HepG2 (cell line): ENCODE data around the gene OXSM. TPM values are rescaled to one million over a fixed set of nuclear protein-coding genes. Genes with fewer than 3 reads are reported as not detected.

Experiments
- ATAC-seq: fragments of 200-7000 bp; cut with Tn5 transposase; 3 replicates; pipeline ENCODE4 v1.9.1; 2020; ENCODE audit warnings: mild to moderate bottlenecking, moderate library complexity
- BruUV-seq: library from RNA; stranded (reverse); fragments of 400-500 nt; replicated peaks from 2 replicates; lab custom pipeline; 2021; lab: Mats Ljungman, UMichigan
- CTCF ChIA-PET: fragments of 300-600 bp; formaldehyde crosslinking; extraction: SDS; loops from one replicate; lab custom pipeline; 2021; ENCODE audit warnings: low total read pairs, inconsistent platforms, low intra/inter-chr PET ratio; lab: Yijun Ruan, JAX
- POLR2A ChIA-PET: fragments of 350-600 bp; sonication (Branson Sonifier 250); formaldehyde crosslinking; loops from one replicate; lab custom pipeline; 2020; ENCODE audit warnings: antibody characterized with exemption, inconsistent platforms; lab: Yijun Ruan, JAX
- DNase-seq: peaks from one replicate; pipeline ENCODE4 v3.0.0-alpha.2; 2015; ENCODE audit warnings: low spot score
- FAIRE-seq: peaks from 3 replicates; lab custom pipeline; 2011; peaks lifted over from hg19 to GRCh38; lab: Jason Lieb, UNC
- H2AFZ ChIP-seq: one replicate; pipeline ENCODE4 v1.6.1; 2011; ENCODE audit warnings: low read length, inconsistent platforms
- H3K27ac ChIP-seq: fragments of 300-600 bp; 3 replicates; pipeline ENCODE4 v1.8.0; 2011; ENCODE audit warnings: mixed run types, mild to moderate bottlenecking, mixed read lengths, low read length, inconsistent platforms; ENCODE audit not compliant: insufficient read depth; ENCODE audit errors: extremely low read length
- H3K27me3 ChIP-seq, 2 experiments: fragments of 200-600 bp in 1 of 2; 2 replicates in 1 of 2; 3 replicates in 1 of 2; pipeline versions ENCODE4 v1.6.0 to v1.8.0; 2011; ENCODE audit warnings: low read length in 2 of 2, mild to moderate bottlenecking in 2 of 2, moderate library complexity in 2 of 2, inconsistent platforms in 1 of 2; ENCODE audit not compliant: insufficient read depth in 2 of 2, control insufficient read depth in 1 of 2
- H3K36me3 ChIP-seq, 2 experiments: fragments of 200-600 bp in 1 of 2; replicated peaks in 1 of 2; 2 replicates in 1 of 2; 3 replicates in 1 of 2; pipeline versions ENCODE4 v1.5.1 to v1.8.0; 2011; ENCODE audit warnings: low read length in 2 of 2, inconsistent platforms in 1 of 2; ENCODE audit not compliant: insufficient read depth in 2 of 2, control insufficient read depth in 1 of 2
- H3K4me1 ChIP-seq: 2 replicates; pipeline ENCODE4 v1.5.1; 2012; ENCODE audit warnings: low read length, inconsistent platforms; ENCODE audit not compliant: insufficient read depth
- H3K4me2 ChIP-seq: 2 replicates; pipeline ENCODE4 v1.6.0; 2011; ENCODE audit warnings: low read depth, low read length, inconsistent platforms
- H3K4me3 ChIP-seq, 3 experiments: fragments of 200-600 bp in 1 of 3; sonication (generic), shearing (Covaris generic) in 1 of 3; replicated peaks in 1 of 3; 2 replicates each; pipeline ENCODE4 v1.5.1; 2011 to 2016; ENCODE audit warnings: low read length in 3 of 3, inconsistent platforms in 2 of 3, low read depth in 2 of 3, mild to moderate bottlenecking in 2 of 3, control low read depth in 1 of 3, mixed read lengths in 1 of 3; ENCODE audit not compliant: insufficient read depth in 1 of 3
- H3K79me2 ChIP-seq: one replicate; pipeline ENCODE4 v1.6.1; 2011; ENCODE audit warnings: low read length, inconsistent platforms; ENCODE audit not compliant: insufficient read depth
- H3K9ac ChIP-seq: 2 replicates; pipeline ENCODE4 v1.6.0; 2011; ENCODE audit warnings: mild to moderate bottlenecking, low read depth, low read length, inconsistent platforms; ENCODE audit not compliant: insufficient read depth
- H3K9me3 ChIP-seq: 2 replicates; pipeline ENCODE4 v1.5.1; 2012; ENCODE audit warnings: mild to moderate bottlenecking, low read length
- H4K20me1 ChIP-seq: 2 replicates; pipeline ENCODE4 v1.6.0; 2011; ENCODE audit warnings: inconsistent platforms, mild to moderate bottlenecking, low read length, moderate library complexity; ENCODE audit not compliant: insufficient read depth
- CAMTA2 ChIP-seq: sonication (generic); formaldehyde crosslinking; IDR thresholded peaks from 2 replicates; pipeline ENCODE4 v1.4.0; 2020; ENCODE audit warnings: mild to moderate bottlenecking, missing genetic modification reagents, borderline replicate concordance
- GATAD2A ChIP-seq: IDR thresholded peaks from 2 replicates; pipeline ENCODE4 v1.6.1; 2016
- HMG20B ChIP-seq: conservative IDR thresholded peaks from 2 replicates; pipeline ENCODE4 v1.6.1; 2016; ENCODE audit warnings: missing genetic modification reagents, missing compliant biosample characterization
- KDM4B ChIP-seq: sonication (generic); formaldehyde crosslinking; IDR thresholded peaks from 2 replicates; pipeline ENCODE4 v1.4.0; 2020; ENCODE audit warnings: missing genetic modification reagents
- MTERF4 ChIP-seq: sonication (generic); formaldehyde crosslinking; IDR thresholded peaks from 2 replicates; pipeline ENCODE4 v1.8.0; 2023; ENCODE audit warnings: mild to moderate bottlenecking, missing genetic modification reagents
- PREB ChIP-seq: sonication (generic); formaldehyde crosslinking; IDR thresholded peaks from 2 replicates; pipeline ENCODE4 v1.4.0; 2020; ENCODE audit warnings: missing genetic modification reagents
- REPIN1 ChIP-seq: sonication (generic); formaldehyde crosslinking; IDR thresholded peaks from 2 replicates; pipeline ENCODE4 v1.8.0; 2022; ENCODE audit warnings: missing genetic modification reagents, low read depth, mild to moderate bottlenecking, borderline replicate concordance
- REXO4 ChIP-seq: sonication (generic); formaldehyde crosslinking; IDR thresholded peaks from 2 replicates; pipeline ENCODE4 v1.8.0; 2022; ENCODE audit warnings: missing genetic modification reagents, mild to moderate bottlenecking, borderline replicate concordance
- SNAI1 ChIP-seq: sonication (generic); formaldehyde crosslinking; IDR thresholded peaks from 2 replicates; pipeline ENCODE4 v1.5.0; 2020; ENCODE audit warnings: mild to moderate bottlenecking, missing genetic modification reagents, borderline replicate concordance
- TCF7 ChIP-seq: sonication (generic); IDR thresholded peaks from 2 replicates; pipeline ENCODE4 v1.6.1; 2016; ENCODE audit warnings: antibody characterized with exemption, low read depth
- ZMAT5 ChIP-seq: sonication (generic); formaldehyde crosslinking; IDR thresholded peaks from 2 replicates; pipeline ENCODE4 v1.5.0; 2020; ENCODE audit warnings: mild to moderate bottlenecking, low read depth, missing genetic modification reagents, borderline replicate concordance
- ZNF382 ChIP-seq: sonication (generic); formaldehyde crosslinking; IDR thresholded peaks from 2 replicates; pipeline ENCODE4 v1.5.0; 2020; ENCODE audit warnings: missing genetic modification reagents, mild to moderate bottlenecking, borderline replicate concordance
- ZNF576 ChIP-seq: sonication (generic); formaldehyde crosslinking; IDR thresholded peaks from 2 replicates; pipeline ENCODE4 v1.4.0; 2020; ENCODE audit warnings: mild to moderate bottlenecking, missing genetic modification reagents
- ZSCAN12 ChIP-seq: sonication (generic); formaldehyde crosslinking; IDR thresholded peaks from 2 replicates; pipeline ENCODE4 v1.9.0; 2021; ENCODE audit warnings: mild to moderate bottlenecking, missing genetic modification reagents
- WGBS: methylation state at CpG from one replicate; pipeline ENCODE4 v1.1.6; 2017; ENCODE audit warnings: low lambda C conversion rate; 5-methylcytosine and 5-hydroxymethylcytosine counted together
- in situ Hi-C: cut with HindIII; loops from 2 replicates; pipeline ENCODE4 v1.10.0; 2017; ENCODE audit warnings: low pct_unique_long_range_greater_than_20kb; ENCODE audit not compliant: extremely low pct_ligation_motif_present
- intact Hi-C: fragments of 100-400 bp; cut with micrococcal nuclease; formaldehyde crosslinking; loops from one replicate; pipeline ENCODE4 v1.10.0; 2022; ENCODE audit not compliant: unreplicated experiment
- polyA plus RNA-seq, 8 experiments: library from polyadenylated mRNA; depleted of rRNA in 3 of 8; stranded (reverse) in 7 of 8; unstranded in 1 of 8; fragments of >200 nt; fragmentation: Illumina TruSeq in 4 of 8; extraction: Trizol in 4 of 8; gene quantifications; 2 replicates each; pipeline versions ENCODE4 v1.2.1 to v1.2.3, GENCODE V29; 2011 to 2016; ENCODE audit warnings: low read depth in 4 of 8, missing spikeins in 1 of 8, mixed read lengths in 1 of 8; ENCODE audit not compliant: insufficient read depth in 1 of 8
- total RNA-seq, 5 experiments: library from RNA; depleted of rRNA; stranded (reverse); fragments of >200 nt; fragmentation: Illumina TruSeq; extraction: Trizol; gene quantifications; 2 replicates each; pipeline ENCODE4 v1.2.3, GENCODE V29; 2016; ENCODE audit warnings: low read depth in 1 of 5
- TF ChIP-seq, protein P1 (sequence below): sonication (generic); formaldehyde crosslinking; conservative IDR thresholded peaks from 2 replicates; pipeline ENCODE4 v1.4.0; 2020; ENCODE audit warnings: missing genetic modification reagents
- TF ChIP-seq, protein P2 (sequence below): sonication (generic); formaldehyde crosslinking; IDR thresholded peaks from 2 replicates; pipeline ENCODE4 v1.5.1; 2020; ENCODE audit warnings: missing genetic modification reagents, mild to moderate bottlenecking, borderline replicate concordance
- TF ChIP-seq, protein P3 (sequence below): sonication (generic); formaldehyde crosslinking; IDR thresholded peaks from 2 replicates; pipeline ENCODE4 v1.9.0; 2021; ENCODE audit warnings: missing genetic modification reagents, borderline replicate concordance
- TF ChIP-seq, protein P4 (sequence below): sonication (generic); formaldehyde crosslinking; IDR thresholded peaks from 2 replicates; pipeline ENCODE4 v1.5.0; 2020; ENCODE audit warnings: missing genetic modification reagents, mild to moderate bottlenecking, borderline replicate concordance

Gene OXSM
- total and polyA plus RNA-seq, 2 of the 13 experiments (the other 11 are each of a cell fraction or from before 2014, with no cell fraction given): 18.2 to 34.4 TPM

GRCh38 chr3:25817107-25817506, 27.2 kb downstream of the OXSM start (continued):
- no peak for TF ChIP-seq SNAI1
- TF ChIP-seq, protein P1, sequence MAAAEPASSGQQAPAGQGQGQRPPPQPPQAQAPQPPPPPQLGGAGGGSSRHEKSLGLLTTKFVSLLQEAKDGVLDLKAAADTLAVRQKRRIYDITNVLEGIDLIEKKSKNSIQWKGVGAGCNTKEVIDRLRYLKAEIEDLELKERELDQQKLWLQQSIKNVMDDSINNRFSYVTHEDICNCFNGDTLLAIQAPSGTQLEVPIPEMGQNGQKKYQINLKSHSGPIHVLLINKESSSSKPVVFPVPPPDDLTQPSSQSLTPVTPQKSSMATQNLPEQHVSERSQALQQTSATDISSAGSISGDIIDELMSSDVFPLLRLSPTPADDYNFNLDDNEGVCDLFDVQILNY (CRISPR knock-in tag): no peak
- no peak for TF ChIP-seq HMG20B (CRISPR knock-in tag)
- TF ChIP-seq CAMTA2 (CRISPR knock-in tag): no peak
- TF ChIP-seq KDM4B: no peak
- TF ChIP-seq, all 625 proteins: peak for 0

GRCh38 chr3:25817638-25818037, 27.7 kb downstream of the OXSM start:
- no peak overlapping the region for H3K27ac ChIP-seq
- no TSS peak for BruUV-seq
- CTCF ChIA-PET: no interaction called here
- TF ChIP-seq TCF7 (no peak), REXO4 (CRISPR knock-in tag) (no peak), ZNF576 (CRISPR knock-in tag) (no peak), ZSCAN12 (no peak), MTERF4 (no peak), ZMAT5 (CRISPR knock-in tag) (no peak), REPIN1 (CRISPR knock-in tag) (no peak), ZNF382 (no peak), GATAD2A (no peak), PREB (no peak)
- TF ChIP-seq, protein P2, sequence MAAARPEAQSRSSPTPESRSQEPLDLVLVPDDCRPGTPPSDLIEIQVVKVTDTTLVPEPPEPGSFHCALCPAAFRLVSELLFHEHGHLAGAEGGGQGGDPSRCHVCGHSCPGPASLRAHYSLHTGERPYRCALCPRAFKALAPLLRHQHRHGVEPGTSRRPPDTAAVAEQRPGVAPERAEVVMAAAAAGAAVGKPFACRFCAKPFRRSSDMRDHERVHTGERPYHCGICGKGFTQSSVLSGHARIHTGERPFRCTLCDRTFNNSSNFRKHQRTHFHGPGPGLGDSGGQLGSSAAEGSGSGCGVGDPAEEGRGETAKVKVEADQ (CRISPR knock-in tag): no peak
- TF ChIP-seq, protein P3, sequence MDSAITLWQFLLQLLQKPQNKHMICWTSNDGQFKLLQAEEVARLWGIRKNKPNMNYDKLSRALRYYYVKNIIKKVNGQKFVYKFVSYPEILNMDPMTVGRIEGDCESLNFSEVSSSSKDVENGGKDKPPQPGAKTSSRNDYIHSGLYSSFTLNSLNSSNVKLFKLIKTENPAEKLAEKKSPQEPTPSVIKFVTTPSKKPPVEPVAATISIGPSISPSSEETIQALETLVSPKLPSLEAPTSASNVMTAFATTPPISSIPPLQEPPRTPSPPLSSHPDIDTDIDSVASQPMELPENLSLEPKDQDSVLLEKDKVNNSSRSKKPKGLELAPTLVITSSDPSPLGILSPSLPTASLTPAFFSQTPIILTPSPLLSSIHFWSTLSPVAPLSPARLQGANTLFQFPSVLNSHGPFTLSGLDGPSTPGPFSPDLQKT (CRISPR knock-in tag): no peak
- TF ChIP-seq, protein P4, sequence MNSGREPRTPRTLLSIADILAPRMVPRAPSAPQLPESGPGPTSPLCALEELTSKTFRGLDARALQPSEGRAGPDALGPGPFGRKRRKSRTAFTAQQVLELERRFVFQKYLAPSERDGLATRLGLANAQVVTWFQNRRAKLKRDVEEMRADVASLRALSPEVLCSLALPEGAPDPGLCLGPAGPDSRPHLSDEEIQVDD (CRISPR knock-in tag): no peak

More at GRCh38 chr3:25817638-25818037, 27.7 kb downstream of the OXSM start:
- intact Hi-C loops: no loop called here
- POLR2A ChIA-PET: no interaction called here
- in situ Hi-C loops: no loop called here
- no peaks in the 10 kb centered on the region for H3K79me2 ChIP-seq
- H3K36me3 ChIP-seq: no peaks in the 10 kb centered on the region
- H3K4me2 ChIP-seq: no peak overlapping the region
- ATAC-seq (no peak), FAIRE-seq (no peak), DNase-seq (no peak)
- 0% methylated on average over 1 of the region's 1 CpG for WGBS
- no peaks in the 10 kb centered on the region for H3K27me3 ChIP-seq
- H2AFZ ChIP-seq: no peak overlapping the region
- no peaks in the 10 kb centered on the region for H4K20me1 ChIP-seq
- no peak overlapping the region for H3K9ac ChIP-seq
- H3K9me3 ChIP-seq: no peaks in the 10 kb centered on the region
- H3K4me1 ChIP-seq: no peaks in the 10 kb centered on the region
- H3K4me3 ChIP-seq: no peak overlapping the region
